ENCODE results near the gene TNNT3.
A peak's percentile ranks its signal among the peaks of the same experiment; 100 is the strongest.

Gene TNNT3

DNA sequence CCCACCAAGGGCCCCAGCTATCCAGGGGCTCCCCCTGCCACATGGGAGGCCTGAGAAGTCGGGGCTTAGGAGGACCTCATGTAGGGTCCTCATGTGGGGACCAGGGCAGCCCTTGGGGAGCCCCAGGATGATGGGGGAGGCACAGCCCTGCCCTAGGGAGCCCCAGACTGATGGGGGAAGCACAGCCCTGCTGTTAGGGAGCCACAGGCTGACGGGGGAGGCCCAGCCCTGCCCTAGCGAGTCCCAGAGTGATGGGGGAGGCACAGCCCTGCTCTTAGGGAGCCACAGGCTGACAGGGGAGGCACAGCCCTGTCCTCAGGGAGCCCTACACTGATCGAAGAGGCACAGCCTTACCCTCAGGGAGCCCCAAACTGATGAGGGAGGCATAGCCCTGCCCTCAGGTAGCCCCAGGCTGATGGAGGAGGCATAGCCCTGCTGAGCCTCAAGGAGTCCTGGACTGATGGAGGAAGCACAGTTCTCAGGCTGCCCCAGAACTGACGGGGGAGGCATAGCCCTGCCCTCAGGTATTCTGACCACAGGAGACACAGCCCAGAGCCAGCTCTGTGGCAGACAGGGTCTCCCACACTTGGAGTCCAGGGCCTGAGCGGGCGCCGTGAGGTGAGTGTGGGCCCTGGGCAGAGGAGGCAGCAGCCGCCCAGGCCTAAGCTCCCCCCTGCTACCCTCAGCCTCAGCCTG, 38.6 kb upstream of the TNNT3 start:
- TF ChIP-seq POLR2AphosphoS5 (IDR thresholded peaks at IDR 0.05; ENCODE audit: low read depth) = no peak
- TF ChIP-seq, protein P1, sequence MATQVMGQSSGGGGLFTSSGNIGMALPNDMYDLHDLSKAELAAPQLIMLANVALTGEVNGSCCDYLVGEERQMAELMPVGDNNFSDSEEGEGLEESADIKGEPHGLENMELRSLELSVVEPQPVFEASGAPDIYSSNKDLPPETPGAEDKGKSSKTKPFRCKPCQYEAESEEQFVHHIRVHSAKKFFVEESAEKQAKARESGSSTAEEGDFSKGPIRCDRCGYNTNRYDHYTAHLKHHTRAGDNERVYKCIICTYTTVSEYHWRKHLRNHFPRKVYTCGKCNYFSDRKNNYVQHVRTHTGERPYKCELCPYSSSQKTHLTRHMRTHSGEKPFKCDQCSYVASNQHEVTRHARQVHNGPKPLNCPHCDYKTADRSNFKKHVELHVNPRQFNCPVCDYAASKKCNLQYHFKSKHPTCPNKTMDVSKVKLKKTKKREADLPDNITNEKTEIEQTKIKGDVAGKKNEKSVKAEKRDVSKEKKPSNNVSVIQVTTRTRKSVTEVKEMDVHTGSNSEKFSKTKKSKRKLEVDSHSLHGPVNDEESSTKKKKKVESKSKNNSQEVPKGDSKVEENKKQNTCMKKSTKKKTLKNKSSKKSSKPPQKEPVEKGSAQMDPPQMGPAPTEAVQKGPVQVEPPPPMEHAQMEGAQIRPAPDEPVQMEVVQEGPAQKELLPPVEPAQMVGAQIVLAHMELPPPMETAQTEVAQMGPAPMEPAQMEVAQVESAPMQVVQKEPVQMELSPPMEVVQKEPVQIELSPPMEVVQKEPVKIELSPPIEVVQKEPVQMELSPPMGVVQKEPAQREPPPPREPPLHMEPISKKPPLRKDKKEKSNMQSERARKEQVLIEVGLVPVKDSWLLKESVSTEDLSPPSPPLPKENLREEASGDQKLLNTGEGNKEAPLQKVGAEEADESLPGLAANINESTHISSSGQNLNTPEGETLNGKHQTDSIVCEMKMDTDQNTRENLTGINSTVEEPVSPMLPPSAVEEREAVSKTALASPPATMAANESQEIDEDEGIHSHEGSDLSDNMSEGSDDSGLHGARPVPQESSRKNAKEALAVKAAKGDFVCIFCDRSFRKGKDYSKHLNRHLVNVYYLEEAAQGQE (IDR thresholded peaks at IDR 0.05; ENCODE audit: insufficient replicate concordance, low read depth) = no peak
- no peak for TF ChIP-seq SPI1 (IDR thresholded peaks at IDR 0.05; ENCODE audit: borderline replicate concordance, low read depth)
- no peak for TF ChIP-seq GABPA (IDR thresholded peaks at IDR 0.05; ENCODE audit: low read depth)
- TF ChIP-seq CTCF (IDR thresholded peaks at IDR 0.05; ENCODE audit: insufficient read depth, low read length) = no peak
- Histone ChIP-seq H3K27ac (replicated peaks) (no peak overlapping the region), H3K27me3 (ENCODE audit: insufficient read depth, poor library complexity, severe bottlenecking) (no peaks in the 10 kb centered on the region), H3K4me3 (replicated peaks; ENCODE audit: insufficient read depth, low read length) (no peak overlapping the region)
- no peak for DNase-seq (ENCODE audit: low read depth in 1 of 2, low spot score in 1 of 2)

GRCh38 chr11:1881442-1882264, 37.9 kb upstream of the TNNT3 start:
- H3K27me3 ChIP-seq (ENCODE audit: insufficient read depth, poor library complexity, severe bottlenecking) = no peaks in the 10 kb centered on the region
- no peak overlapping the region for H3K4me3 ChIP-seq (replicated peaks; ENCODE audit: insufficient read depth, low read length)
- H3K27ac ChIP-seq (replicated peaks) = no peak overlapping the region
- TF ChIP-seq, protein P1 (IDR thresholded peaks at IDR 0.05; ENCODE audit: insufficient replicate concordance, low read depth) = no peak
- TF ChIP-seq SPI1 (IDR thresholded peaks at IDR 0.05; ENCODE audit: borderline replicate concordance, low read depth) (no peak), CTCF (IDR thresholded peaks at IDR 0.05; ENCODE audit: insufficient read depth, low read length) (no peak), GABPA (IDR thresholded peaks at IDR 0.05; ENCODE audit: low read depth) (no peak), POLR2AphosphoS5 (IDR thresholded peaks at IDR 0.05; ENCODE audit: low read depth) (no peak)
- DNase-seq (ENCODE audit: low read depth in 1 of 2, low spot score in 1 of 2) = no peak

DNA sequence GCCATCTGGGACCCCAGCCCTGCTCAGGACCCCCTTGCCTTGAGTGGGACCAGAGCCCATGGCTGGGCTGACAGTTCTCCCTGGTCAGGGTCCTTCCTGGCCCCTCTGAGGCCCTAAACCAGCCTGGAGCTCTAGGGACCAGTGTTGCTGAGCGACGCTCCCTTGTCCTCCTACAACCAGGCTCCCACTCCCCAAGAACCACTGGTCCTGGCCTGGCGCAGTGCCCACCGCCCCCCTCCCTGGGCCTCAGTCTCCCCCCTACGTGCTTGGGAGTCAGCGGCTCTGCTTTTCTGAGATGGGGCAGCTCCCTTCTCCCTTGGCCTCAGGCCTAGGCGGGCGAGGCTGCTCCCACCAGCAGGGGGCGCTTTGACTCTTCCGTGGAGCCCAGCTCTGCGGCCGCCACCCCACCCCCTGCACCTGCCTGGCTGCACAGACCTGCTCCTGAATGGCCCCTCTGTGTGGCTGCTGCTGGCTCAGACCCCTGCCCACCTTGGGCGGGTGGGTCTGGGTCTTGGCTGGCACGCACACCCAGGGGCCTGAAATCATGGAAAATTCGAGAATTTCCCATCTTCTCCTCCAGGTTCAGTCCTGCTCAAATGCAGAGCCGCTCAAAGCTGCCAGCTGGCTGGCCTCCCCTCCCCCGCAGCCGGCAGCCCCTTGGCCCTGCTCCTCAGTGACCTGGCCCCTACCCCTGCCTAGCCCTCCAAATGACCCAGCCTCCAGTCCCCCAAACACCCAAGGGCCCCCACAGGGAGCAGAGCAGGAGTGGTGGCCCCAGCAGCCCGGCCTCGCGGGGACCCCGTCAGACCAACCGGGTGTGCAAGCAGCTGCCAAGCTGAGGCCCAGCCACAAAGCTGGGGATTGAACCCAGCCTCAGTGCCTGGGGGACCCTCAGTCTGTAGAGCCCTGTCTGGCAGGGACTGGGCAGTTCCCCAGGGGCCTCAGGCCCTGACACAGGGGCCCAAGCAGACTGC, 37.0 kb upstream of the TNNT3 start:
- Histone ChIP-seq H3K4me3 (replicated peaks; ENCODE audit: insufficient read depth, low read length) (no peak overlapping the region), H3K27ac (replicated peaks) (no peak overlapping the region), H3K27me3 (ENCODE audit: insufficient read depth, poor library complexity, severe bottlenecking) (no peaks in the 10 kb centered on the region)
- DNase-seq (ENCODE audit: low read depth in 1 of 2, low spot score in 1 of 2) = peak in 1 of 2 experiments; percentile 68
- TF ChIP-seq, protein P1 (IDR thresholded peaks at IDR 0.05; ENCODE audit: insufficient replicate concordance, low read depth) = no peak
- peak; percentile 42 for TF ChIP-seq CTCF (IDR thresholded peaks at IDR 0.05; ENCODE audit: insufficient read depth, low read length)
- TF ChIP-seq POLR2AphosphoS5 (IDR thresholded peaks at IDR 0.05; ENCODE audit: low read depth) = 0 out of 2 replicates have a peak, but pooled peaks have one; percentile 3
- TF ChIP-seq SPI1 (IDR thresholded peaks at IDR 0.05; ENCODE audit: borderline replicate concordance, low read depth) = no peak
